ENCODE data around the gene SLC7A1.

DNA sequence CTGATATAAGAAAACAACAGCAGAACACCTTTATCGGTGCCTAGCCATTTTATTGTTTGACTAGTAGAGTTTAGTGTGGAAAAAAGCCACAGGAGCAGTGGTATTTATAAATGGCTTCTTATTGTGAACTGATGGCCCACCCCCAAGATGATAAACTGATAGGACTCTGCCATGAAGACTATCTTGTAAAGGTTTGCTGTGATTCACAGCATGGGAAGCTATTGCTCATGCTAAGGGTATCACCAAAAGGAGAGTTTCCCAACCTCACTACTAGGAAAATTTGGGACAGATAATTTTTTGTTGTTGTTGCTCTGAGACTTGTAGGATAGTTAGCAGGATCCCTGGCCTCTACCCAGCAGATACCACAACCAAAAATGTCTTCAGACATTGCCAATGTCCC lies 12.0 kb upstream of the SLC7A1 start:
- TF ChIP-seq POLR2A (IDR thresholded peaks at IDR 0.05; ENCODE audit: low read length) = no peak
- TF ChIP-seq GATA1 (IDR thresholded peaks at IDR 0.05; ENCODE audit: low read depth, low read length) = no peak
